Fibroblast of villous mesenchyme (primary cell): ENCODE measurements around the gene SEMA5A. TPM values are rescaled to one million over a fixed set of nuclear protein-coding genes. Genes with fewer than 3 reads are reported as not detected.

ENCODE experiments used
- DNase-seq: peaks from one replicate; pipeline ENCODE4 v3.0.0-alpha.2; 2010; ENCODE audit warnings: low read depth
- H3K4me3 ChIP-seq: 2 replicates; pipeline ENCODE4 v1.5.1; 2011; ENCODE audit warnings: low read depth, mild to moderate bottlenecking, low read length
- total RNA-seq: library from RNA; depleted of rRNA; stranded (reverse); fragments of >200 nt; gene quantifications from 2 replicates; pipeline ENCODE4 v1.2.3, GENCODE V29; 2012
- TF ChIP-seq, protein P1 (sequence below): IDR thresholded peaks from 2 replicates; pipeline ENCODE4 v1.5.1; 2012; ENCODE audit warnings: low read depth, mild to moderate bottlenecking, low read length; ENCODE audit not compliant: insufficient read depth

The SEMA5A gene
- total RNA-seq, 1 donor: 72.5 TPM

DNA sequence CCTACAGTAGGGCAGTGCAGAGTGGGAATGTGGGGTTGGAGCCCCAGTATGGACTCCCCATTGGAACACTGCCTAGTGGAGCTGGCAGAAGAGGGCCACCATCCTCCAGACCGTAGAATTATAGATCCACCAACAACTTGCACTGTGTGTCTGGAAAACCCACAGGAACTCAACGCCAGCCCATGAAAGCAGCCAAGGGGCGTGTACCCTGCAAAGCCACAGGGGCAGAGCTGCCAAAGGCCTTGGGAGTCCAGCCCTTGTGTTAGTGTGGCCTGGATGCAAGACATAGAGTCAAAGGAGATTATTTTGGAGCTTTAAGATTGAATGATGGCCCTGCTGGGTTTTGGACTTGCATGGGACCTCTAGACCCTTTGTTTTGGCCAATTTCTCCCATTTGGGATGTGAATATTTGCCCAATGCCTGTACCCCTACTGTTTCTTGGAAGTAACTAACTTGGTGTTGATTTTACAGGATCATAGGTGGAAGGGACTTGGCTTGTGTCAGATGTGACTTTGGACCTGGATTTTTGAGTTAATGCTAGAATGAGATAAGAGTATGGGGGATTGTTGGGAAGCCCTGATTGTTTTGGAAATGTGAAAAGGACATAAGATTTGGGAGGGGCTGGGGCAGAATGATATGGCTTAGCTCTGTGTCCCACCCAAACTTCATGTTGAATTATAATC, 266.8 kb downstream of the SEMA5A start:
- no peak for DNase-seq
- TF ChIP-seq, protein P1, sequence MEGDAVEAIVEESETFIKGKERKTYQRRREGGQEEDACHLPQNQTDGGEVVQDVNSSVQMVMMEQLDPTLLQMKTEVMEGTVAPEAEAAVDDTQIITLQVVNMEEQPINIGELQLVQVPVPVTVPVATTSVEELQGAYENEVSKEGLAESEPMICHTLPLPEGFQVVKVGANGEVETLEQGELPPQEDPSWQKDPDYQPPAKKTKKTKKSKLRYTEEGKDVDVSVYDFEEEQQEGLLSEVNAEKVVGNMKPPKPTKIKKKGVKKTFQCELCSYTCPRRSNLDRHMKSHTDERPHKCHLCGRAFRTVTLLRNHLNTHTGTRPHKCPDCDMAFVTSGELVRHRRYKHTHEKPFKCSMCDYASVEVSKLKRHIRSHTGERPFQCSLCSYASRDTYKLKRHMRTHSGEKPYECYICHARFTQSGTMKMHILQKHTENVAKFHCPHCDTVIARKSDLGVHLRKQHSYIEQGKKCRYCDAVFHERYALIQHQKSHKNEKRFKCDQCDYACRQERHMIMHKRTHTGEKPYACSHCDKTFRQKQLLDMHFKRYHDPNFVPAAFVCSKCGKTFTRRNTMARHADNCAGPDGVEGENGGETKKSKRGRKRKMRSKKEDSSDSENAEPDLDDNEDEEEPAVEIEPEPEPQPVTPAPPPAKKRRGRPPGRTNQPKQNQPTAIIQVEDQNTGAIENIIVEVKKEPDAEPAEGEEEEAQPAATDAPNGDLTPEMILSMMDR: no peak
- H3K4me3 ChIP-seq: no peak overlapping the region

DNA sequence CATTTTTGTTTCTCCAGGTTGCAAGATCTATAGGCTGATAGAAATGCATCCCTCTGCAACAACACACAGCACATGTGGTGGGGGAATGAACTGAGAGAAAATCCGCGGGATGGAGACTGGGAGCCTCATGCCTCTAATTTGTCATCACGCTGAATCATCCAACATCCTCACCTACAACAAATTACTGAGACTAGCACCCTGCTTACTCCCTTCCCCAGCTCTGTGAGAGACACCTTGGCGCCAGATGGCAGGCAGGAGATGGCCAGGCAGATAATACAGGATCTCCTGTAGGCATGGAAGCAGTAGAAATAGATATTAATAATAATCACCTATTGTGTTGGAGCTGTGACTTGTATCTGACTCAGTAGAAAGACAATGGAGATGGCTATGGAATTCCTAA, 276.9 kb downstream of the SEMA5A start:
- H3K4me3 ChIP-seq: no peak overlapping the region
- no peak for DNase-seq
- TF ChIP-seq, protein P1: no peak

DNA sequence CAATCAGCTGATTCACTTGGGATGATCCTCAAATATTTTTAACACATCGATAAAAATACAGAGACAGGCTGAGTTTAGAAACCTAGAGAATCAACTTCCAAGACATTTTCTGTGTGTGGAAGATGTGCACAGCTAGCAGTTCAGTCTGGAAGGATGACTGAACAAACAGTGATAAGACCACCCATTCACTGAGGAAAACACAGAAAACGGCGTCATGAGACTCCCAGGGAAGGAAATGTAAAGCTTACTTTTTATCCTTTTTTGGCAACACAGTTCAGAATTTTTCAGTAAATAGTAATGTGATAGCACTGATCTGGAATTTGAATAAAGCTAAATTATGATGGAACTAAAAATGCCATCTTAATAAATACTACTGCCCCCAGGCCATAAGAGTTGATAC, 277.6 kb downstream of the SEMA5A start:
- TF ChIP-seq, protein P1: no peak
- H3K4me3 ChIP-seq: no peak overlapping the region
- peak; percentile 20 for DNase-seq

DNA sequence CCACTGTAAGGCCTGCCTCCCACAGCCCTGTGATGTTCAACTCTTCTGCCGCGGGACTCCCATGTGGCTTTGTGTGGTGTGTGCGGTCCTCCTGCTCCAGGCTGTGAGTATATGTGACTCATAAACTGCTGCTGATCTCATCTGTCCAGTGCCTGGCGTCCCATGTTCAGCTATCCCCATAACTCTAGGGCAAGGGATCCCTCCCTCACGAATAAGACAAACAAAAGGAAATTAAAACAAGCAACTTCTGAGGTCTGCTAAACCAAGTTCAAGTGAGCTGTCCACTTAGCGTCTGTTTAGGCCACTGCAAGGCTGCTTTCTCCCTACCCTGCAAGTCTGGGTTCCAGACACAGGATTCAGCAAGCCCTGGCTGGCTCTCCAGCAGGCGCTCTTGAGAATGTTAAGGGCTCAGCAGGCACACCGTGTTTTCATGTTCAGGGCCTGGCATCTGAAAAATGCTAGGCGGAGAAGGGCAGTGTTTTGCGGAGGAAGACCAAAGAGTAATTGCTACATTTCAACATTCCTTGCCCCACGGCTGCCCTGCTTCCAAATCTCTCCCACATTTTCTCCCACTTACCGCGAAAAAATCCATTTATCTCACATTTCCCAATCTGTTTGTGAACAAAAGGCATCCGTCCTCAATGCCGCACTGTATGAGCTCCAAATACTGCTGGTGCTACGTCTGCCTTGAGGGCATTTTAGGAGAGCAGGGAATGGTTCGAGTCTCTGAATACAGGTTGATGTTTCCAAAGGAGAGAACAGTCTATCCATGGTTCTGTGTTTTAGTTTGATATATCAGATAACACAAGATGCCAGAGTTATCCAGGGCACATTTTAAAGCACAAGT, 280.2 kb downstream of the SEMA5A start:
- TF ChIP-seq, protein P1: no peak
- peak overlapping the region; percentile 13 for H3K4me3 ChIP-seq
- peak; percentile 92 for DNase-seq

DNA sequence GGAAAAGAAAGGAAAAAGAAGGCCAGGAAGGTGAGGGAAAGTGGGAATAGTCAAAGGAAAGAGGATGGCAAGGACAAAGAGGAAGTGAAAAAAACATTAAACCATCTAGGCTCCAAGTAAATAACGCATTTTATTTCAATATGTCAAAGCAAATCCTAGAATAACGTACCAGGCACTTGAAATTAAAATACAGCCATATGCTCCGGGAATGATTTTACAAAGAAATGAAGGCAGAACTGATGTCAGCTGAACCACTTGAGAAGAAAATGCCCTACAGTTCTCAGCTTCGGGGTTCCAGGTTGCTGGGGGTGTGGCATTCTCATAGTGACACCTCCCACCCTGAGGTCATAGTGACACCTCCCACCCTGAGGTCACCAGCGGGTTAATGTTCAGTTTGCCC, 281.6 kb downstream of the SEMA5A start:
- DNase-seq: no peak
- TF ChIP-seq, protein P1: no peak
- no peak overlapping the region for H3K4me3 ChIP-seq

DNA sequence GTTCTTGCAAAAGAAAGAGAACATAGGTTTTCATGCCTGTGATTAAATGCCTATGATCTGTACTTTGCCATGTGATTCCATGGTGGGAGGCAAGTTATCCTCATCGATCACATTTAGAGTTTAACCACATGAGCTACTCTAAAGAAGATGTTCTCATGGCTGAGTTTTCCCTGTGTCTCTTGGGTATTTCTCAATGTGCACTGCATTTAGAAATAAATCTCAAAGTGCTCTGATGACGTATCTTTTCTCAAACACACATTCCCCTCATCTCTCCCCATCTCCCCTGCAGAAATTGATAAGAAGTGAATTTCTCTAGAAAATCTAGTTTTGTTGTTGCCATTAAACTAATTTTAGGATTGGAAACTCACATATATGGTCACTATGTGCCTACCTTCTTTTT, 282.2 kb downstream of the SEMA5A start:
- no peak overlapping the region for H3K4me3 ChIP-seq
- no peak for DNase-seq
- TF ChIP-seq, protein P1: no peak
